HepG2 (cell line): Measurements from ENCODE around the gene BOLA3. TPM values are rescaled to one million over a fixed set of nuclear protein-coding genes. Genes with fewer than 3 reads are reported as not detected.

Source experiments
- MBD4 ChIP-seq: IDR thresholded peaks from 2 replicates; pipeline ENCODE4 v1.6.1; 2012; ENCODE audit warnings: low read length, inconsistent platforms, borderline replicate concordance
- SMYD3 ChIP-seq: sonication (generic); formaldehyde crosslinking; IDR thresholded peaks from 2 replicates; pipeline ENCODE4 v1.8.1; 2023; ENCODE audit warnings: mild to moderate bottlenecking, missing genetic modification reagents
- TP53 ChIP-seq: sonication (generic); formaldehyde crosslinking; conservative IDR thresholded peaks from 2 replicates; pipeline ENCODE4 v1.4.0; 2020; ENCODE audit warnings: missing genetic modification reagents
- ZNF605 ChIP-seq: sonication (generic); formaldehyde crosslinking; IDR thresholded peaks from 2 replicates; pipeline ENCODE4 v1.8.0; 2022; ENCODE audit warnings: mild to moderate bottlenecking, missing genetic modification reagents
- ZNF609 ChIP-seq: sonication (generic); formaldehyde crosslinking; IDR thresholded peaks from 2 replicates; pipeline ENCODE4 v1.4.0; 2020; ENCODE audit warnings: mild to moderate bottlenecking, missing genetic modification reagents, borderline replicate concordance
- ZNF614 ChIP-seq: IDR thresholded peaks from 2 replicates; pipeline ENCODE4 v1.6.1; 2018; ENCODE audit warnings: missing biosample characterization, missing genetic modification reagents, inconsistent platforms, borderline replicate concordance
- ZNF704 ChIP-seq: sonication (generic); formaldehyde crosslinking; IDR thresholded peaks from 2 replicates; pipeline ENCODE4 v1.8.1; 2023; ENCODE audit warnings: mild to moderate bottlenecking, inconsistent platforms, moderate library complexity, missing genetic modification reagents, borderline replicate concordance
- ZNF800 ChIP-seq: sonication (generic); formaldehyde crosslinking; IDR thresholded peaks from 2 replicates; pipeline ENCODE4 v1.4.0; 2020; ENCODE audit warnings: missing genetic modification reagents
- polyA plus RNA-seq, 8 experiments: library from polyadenylated mRNA; depleted of rRNA in 3 of 8; stranded (reverse) in 7 of 8; unstranded in 1 of 8; fragments of >200 nt; fragmentation: Illumina TruSeq in 4 of 8; extraction: Trizol in 4 of 8; gene quantifications; 2 replicates each; pipeline versions ENCODE4 v1.2.1 to v1.2.3, GENCODE V29; 2011 to 2016; ENCODE audit warnings: low read depth in 4 of 8, missing spikeins in 1 of 8, mixed read lengths in 1 of 8; ENCODE audit not compliant: insufficient read depth in 1 of 8
- total RNA-seq, 5 experiments: library from RNA; depleted of rRNA; stranded (reverse); fragments of >200 nt; fragmentation: Illumina TruSeq; extraction: Trizol; gene quantifications; 2 replicates each; pipeline ENCODE4 v1.2.3, GENCODE V29; 2016; ENCODE audit warnings: low read depth in 1 of 5
- TF ChIP-seq, protein P1 (sequence below): sonication (generic); formaldehyde crosslinking; IDR thresholded peaks from 2 replicates; pipeline ENCODE4; 2020; ENCODE audit warnings: missing genetic modification reagents, mild to moderate bottlenecking, borderline replicate concordance
- TF ChIP-seq, protein P2 (sequence below): sonication (generic); formaldehyde crosslinking; IDR thresholded peaks from 2 replicates; pipeline ENCODE4 v1.5.0; 2020; ENCODE audit warnings: missing genetic modification reagents
- TF ChIP-seq, protein P3 (sequence below): sonication (generic); formaldehyde crosslinking; IDR thresholded peaks from 2 replicates; pipeline ENCODE4 v1.4.0; 2020; ENCODE audit warnings: missing genetic modification reagents

Gene BOLA3
- total and polyA plus RNA-seq, 2 of the 13 experiments (the other 11 are each of a cell fraction or from before 2014, with no cell fraction given), result 89.7 to 170 TPM

- TF ChIP-seq ZNF609 (CRISPR knock-in tag), result peak; percentile 26; the same call in 1 of the 2 replicates
- 0 out of 2 replicates have a peak, but pooled peaks have one; percentile 28 for TF ChIP-seq ZNF800 (CRISPR knock-in tag)
- no peak for TF ChIP-seq ZNF614 (CRISPR knock-in tag)
- TF ChIP-seq, protein P1, sequence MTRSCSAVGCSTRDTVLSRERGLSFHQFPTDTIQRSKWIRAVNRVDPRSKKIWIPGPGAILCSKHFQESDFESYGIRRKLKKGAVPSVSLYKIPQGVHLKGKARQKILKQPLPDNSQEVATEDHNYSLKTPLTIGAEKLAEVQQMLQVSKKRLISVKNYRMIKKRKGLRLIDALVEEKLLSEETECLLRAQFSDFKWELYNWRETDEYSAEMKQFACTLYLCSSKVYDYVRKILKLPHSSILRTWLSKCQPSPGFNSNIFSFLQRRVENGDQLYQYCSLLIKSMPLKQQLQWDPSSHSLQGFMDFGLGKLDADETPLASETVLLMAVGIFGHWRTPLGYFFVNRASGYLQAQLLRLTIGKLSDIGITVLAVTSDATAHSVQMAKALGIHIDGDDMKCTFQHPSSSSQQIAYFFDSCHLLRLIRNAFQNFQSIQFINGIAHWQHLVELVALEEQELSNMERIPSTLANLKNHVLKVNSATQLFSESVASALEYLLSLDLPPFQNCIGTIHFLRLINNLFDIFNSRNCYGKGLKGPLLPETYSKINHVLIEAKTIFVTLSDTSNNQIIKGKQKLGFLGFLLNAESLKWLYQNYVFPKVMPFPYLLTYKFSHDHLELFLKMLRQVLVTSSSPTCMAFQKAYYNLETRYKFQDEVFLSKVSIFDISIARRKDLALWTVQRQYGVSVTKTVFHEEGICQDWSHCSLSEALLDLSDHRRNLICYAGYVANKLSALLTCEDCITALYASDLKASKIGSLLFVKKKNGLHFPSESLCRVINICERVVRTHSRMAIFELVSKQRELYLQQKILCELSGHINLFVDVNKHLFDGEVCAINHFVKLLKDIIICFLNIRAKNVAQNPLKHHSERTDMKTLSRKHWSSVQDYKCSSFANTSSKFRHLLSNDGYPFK (CRISPR knock-in tag), result peak; percentile 32; the same call in 1 of the 2 replicates
- no peak for TF ChIP-seq SMYD3 (CRISPR knock-in tag)
- TF ChIP-seq ZNF704 (CRISPR knock-in tag), result peak; percentile 71
- no peak for TF ChIP-seq TP53 (CRISPR knock-in tag)
- TF ChIP-seq, protein P2, sequence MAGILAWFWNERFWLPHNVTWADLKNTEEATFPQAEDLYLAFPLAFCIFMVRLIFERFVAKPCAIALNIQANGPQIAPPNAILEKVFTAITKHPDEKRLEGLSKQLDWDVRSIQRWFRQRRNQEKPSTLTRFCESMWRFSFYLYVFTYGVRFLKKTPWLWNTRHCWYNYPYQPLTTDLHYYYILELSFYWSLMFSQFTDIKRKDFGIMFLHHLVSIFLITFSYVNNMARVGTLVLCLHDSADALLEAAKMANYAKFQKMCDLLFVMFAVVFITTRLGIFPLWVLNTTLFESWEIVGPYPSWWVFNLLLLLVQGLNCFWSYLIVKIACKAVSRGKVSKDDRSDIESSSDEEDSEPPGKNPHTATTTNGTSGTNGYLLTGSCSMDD (CRISPR knock-in tag), result no peak
- TF ChIP-seq MBD4, result no peak
- TF ChIP-seq, protein P3, sequence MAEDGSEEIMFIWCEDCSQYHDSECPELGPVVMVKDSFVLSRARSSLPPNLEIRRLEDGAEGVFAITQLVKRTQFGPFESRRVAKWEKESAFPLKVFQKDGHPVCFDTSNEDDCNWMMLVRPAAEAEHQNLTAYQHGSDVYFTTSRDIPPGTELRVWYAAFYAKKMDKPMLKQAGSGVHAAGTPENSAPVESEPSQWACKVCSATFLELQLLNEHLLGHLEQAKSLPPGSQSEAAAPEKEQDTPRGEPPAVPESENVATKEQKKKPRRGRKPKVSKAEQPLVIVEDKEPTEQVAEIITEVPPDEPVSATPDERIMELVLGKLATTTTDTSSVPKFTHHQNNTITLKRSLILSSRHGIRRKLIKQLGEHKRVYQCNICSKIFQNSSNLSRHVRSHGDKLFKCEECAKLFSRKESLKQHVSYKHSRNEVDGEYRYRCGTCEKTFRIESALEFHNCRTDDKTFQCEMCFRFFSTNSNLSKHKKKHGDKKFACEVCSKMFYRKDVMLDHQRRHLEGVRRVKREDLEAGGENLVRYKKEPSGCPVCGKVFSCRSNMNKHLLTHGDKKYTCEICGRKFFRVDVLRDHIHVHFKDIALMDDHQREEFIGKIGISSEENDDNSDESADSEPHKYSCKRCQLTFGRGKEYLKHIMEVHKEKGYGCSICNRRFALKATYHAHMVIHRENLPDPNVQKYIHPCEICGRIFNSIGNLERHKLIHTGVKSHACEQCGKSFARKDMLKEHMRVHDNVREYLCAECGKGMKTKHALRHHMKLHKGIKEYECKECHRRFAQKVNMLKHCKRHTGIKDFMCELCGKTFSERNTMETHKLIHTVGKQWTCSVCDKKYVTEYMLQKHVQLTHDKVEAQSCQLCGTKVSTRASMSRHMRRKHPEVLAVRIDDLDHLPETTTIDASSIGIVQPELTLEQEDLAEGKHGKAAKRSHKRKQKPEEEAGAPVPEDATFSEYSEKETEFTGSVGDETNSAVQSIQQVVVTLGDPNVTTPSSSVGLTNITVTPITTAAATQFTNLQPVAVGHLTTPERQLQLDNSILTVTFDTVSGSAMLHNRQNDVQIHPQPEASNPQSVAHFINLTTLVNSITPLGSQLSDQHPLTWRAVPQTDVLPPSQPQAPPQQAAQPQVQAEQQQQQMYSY (CRISPR knock-in tag), result 0 out of 2 replicates have a peak, but pooled peaks have one; percentile 14
- peak; percentile 54 for TF ChIP-seq ZNF605 (CRISPR knock-in tag)
Measured at GRCh38 chr2:74148457-74149246, 940 bp upstream of the BOLA3 start (continued).
